GM18867 (cell line): Measurements from ENCODE around the gene NECTIN2.
"Not testable (repeated sequence)": the region's sequence is repeated elsewhere in the genome, so short reads cannot be mapped to it uniquely, and the experiment has no call there.

Source experiments
- ATAC-seq: cut with Tn5 transposase; IDR thresholded peaks from one replicate; pipeline ENCODE4 v1.9.1; 2021; ENCODE audit warnings: mild to moderate bottlenecking, moderate library complexity; ENCODE audit not compliant: unreplicated experiment

NECTIN2 gene

DNA sequence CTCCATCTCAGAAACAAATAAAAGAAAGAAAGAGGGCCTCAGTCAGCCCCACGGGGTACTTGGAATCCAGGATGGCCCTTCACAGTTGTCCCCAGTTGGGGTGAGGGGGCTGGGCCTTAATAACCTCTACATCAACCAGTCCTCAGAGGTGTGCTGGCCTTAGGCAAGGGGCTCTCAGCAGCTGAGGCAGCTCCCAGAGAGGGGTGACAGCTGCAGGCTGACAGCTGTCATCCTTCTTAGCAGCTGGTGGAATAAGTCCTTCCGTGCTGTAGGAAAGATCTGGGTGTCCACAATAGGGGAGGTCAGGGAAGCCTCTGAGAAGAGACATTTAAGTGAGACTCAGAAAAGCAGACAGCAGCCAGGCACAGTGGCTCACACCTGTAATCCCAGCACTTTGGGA, 29.8 kb upstream of the NECTIN2 start:
- ATAC-seq = no peak

DNA sequence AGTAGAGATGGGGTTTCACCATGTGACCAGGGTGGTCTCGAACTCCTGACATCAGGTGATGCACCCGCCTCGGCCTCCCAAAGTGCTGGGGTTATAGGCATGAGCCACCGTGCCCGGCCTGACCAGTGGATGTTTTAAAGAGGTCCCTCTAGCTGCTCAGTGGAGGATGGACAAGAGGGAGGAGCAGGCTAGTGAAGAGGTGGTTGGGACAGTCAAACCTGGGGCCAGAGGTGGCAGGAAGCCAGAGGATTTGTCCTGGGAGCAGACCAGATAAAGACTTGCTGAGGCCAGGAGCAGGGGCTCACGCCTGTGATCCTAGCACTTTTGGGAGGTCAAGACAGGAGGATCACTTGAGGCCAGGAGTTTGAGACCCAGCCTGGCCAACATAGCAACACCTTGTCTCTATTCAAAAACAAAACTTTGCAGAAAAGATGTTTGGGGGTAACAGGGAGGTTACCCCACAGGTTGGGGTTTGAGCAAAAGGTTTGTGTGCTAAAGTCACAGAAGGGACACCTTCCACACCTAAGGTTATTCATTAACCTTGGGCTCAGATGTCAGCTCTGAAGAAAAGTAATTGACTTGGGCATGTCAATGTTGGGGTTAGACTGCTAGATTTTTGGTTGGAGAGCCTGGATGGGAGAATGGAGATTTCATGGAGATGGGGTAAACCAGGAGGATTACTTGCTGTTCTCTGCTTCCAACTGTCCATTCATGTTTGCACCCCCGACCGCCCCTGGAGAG, 28.2 kb upstream of the NECTIN2 start:
- no peak for ATAC-seq

DNA sequence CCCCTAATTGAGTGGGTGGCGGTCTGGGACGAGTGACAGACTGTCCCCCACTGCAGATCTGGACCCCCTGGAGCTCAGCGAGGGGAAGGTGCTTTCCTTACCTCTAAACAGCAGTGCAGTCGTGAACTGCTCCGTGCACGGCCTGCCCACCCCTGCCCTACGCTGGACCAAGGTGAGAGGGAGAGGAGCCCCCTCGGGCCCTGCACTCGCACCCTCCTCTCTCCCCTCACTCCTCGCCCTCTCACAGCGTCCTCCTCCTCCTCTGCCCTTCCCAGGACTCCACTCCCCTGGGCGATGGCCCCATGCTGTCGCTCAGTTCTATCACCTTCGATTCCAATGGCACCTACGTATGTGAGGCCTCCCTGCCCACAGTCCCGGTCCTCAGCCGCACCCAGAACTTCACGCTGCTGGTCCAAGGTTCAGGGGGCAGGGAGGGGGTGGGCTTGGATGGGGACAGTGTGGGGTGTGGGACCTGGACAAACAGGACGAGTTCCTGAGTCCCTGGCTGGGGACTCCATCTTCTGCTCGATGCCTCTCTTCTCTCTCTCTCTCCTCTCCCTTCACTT, 27.5 kb upstream of the NECTIN2 start:
- ATAC-seq = no peak

DNA sequence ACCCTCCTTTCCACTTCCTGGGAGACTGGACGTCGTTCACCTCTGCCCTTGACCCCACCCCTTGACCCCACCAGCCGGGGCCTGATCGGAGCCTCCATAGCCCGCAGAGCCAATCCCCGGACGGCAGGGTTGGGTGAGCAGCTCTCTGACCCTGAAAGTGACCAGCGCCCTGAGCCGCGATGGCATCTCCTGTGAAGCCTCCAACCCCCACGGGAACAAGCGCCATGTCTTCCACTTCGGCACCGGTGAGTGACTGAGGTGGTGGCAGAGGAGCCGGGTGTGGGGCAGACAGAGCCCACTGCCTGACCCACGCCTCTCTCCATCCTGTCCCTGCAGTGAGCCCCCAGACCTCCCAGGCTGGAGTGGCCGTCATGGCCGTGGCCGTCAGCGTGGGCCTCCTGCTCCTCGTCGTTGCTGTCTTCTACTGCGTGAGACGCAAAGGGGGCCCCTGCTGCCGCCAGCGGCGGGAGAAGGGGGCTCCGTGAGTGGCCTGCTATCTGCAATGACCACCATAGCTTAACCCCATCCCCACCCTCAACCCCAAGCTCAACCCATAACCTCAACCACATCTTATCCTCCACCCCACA, 26.8 kb upstream of the NECTIN2 start:
- no peak for ATAC-seq

DNA sequence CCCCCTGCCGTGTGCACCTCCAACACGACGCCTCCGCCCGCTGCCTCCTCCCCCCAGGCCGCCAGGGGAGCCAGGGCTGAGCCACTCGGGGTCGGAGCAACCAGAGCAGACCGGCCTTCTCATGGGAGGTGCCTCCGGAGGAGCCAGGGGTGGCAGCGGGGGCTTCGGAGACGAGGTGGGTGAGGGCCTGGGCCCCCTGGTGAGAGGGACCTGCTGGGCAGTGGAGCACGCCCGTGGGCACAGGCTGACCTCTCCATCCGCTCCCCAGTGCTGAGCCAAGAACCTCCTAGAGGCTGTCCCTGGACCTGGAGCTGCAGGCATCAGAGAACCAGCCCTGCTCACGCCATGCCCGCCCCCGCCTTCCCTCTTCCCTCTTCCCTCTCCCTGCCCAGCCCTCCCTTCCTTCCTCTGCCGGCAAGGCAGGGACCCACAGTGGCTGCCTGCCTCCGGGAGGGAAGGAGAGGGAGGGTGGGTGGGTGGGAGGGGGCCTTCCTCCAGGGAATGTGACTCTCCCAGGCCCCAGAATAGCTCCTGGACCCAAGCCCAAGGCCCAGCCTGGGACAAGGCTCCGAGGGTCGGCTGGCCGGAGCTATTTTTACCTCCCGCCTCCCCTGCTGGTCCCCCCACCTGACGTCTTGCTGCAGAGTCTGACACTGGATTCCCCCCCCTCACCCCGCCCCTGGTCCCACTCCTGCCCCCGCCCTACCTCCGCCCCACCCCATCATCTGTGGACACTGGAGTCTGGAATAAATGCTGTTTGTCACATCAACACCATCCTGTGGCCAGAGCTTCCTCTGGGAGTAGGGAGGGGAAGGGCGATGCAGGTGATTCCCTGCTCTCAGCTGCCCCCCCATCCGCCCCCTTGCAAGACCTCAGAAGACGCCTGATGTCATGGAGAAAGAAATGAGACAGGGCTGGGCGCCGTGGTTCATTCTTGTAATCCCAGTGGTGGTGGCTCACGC, 25.2 kb upstream of the NECTIN2 start:
- no peak for ATAC-seq

DNA sequence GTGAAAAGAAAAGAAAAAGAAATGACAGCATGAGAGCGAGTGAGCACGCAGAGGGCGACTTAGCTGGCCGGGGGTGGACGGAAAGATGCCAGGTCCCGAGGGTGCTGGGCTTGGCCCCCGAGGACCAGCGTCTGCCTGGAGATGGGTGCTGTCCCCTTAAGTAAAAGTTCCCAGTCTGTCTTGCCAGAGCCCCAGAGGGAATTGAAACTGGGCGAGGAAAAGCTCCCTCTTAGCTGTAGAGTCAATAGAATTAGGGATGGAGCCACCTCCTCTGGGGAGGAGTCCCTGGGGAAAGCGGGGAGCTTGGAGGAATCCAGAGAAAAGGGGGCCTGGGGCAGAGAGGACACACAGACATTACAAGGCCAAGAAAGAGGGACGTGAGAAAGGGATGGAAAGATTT, 23.9 kb upstream of the NECTIN2 start:
- no peak for ATAC-seq

DNA sequence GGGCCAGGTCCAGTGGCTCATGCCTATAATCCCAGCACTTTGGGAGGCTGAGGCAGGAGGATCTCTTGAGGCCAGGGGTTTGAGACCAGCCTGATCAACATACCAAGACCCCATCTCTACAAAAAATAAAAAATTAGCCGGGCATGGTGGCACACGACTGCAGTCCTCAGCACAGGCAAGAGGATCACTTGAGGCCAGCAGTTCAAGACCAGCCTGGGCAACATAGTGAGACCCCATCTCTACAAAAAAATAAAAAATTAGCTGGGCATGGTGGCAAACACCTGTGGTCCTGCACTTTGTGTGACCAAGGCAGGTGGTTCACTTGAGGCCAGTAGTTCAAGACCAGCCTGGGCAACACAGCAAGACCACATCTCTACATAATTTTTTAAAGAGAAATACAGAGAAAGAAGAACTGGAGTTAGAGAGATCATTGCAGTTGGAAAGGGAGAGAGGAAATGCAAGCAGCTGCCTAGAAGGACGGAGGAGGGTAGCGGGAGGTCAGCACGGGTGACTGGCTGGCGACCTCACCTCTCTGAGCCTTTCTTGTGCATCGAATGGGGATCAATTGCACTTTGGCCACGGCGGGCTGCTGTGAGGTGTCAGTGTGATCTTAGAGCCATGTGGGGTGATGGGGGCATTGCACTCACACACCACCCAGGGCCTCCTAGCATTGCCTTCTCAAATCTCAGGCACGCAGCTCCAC, 23.3 kb upstream of the NECTIN2 start:
- ATAC-seq = no peak

DNA sequence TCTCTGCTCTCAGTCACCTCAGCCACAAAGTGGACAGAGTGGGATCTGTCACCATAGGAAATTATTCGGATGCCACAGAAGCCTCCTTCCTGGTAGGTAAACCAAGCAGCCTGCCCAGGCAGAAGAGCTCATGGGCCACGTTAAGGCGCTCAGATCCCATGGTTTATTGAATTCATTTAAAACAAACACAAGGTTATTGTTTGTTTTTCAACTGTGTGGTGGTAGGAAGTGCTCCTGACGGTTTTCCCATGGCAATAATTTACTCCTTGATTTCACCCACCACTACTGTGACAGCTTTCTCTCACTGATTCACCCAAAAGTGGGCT, 22.8 kb upstream of the NECTIN2 start:
- ATAC-seq = no peak

DNA sequence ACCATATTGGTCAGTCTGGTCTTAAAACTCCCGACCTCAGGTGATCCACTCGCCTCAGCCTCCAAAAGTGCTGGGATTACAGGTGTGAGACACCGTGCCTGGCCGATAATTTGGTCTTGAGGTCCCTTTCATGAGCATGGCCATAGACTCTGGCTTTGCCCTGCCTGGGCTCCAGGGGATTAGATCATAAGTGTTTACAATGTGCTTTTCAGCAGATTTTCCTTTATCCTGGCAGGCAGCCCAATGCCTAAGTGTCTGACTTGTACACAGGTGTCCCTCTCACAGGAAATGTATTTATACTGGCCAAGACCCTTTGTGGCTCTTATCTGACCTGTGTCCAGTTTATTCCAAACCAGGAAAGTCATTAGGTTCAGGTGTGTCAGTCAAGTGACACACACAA, 21.3 kb upstream of the NECTIN2 start:
- no peak for ATAC-seq

DNA sequence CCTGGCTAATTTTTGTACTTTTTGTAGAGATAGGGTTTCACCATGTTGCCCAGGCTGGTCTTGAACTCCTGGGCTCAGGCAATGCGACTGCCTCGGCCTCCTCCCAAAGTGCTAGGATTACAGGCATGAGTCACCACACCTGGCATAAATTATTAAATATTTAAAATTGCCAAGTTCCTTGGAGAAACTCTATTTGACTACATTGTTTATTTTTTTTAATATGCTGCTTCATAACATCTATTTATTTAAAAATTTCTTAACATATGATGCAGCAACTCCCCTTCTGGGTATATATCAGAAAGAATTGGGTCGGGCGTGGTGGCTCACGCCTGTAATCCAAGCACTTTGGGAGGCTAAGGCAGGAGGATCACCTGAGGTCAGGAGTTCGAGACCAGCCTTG, 13.2 kb upstream of the NECTIN2 start:
- not testable (repeated sequence) for ATAC-seq

DNA sequence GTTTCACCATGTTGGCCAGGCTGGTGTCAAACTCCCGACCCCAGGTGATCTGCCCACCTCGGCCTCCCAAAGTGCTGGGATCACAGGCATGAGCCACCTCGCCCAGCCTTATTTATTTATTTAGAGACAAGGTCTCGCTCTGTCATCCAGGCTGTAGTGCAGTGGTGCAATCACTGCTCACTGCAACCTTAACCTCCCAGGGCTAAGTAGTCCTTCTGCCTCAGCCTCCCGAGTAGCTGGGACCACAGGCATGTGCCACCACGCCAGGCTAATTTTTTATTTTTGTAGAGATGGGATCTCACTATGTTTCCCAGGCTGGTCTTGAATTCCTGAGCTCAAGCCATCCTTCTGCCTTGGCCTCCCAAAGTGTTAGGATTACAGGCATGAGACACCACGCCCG, 11.7 kb upstream of the NECTIN2 start:
- ATAC-seq = not testable (repeated sequence)

DNA sequence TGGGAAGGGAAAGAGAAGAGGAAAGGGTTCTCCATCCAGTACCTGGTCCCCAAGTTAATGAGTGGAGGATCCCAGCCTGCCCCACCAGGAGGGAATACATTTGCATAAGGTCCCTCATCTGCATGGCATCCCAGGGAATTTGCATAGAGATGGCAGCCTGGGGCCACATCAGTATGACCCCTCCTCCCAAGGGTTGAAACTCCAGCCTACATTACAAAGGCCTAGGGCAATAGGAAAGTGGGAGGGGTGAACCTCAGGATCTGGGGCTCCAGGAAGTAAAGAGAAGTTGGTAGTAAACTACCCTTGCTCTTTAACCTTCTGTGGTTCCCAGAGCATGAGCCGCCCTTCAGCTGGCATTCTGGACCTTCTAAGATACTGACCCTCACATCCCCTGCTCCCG, 6.8 kb upstream of the NECTIN2 start:
- ATAC-seq = no peak

DNA sequence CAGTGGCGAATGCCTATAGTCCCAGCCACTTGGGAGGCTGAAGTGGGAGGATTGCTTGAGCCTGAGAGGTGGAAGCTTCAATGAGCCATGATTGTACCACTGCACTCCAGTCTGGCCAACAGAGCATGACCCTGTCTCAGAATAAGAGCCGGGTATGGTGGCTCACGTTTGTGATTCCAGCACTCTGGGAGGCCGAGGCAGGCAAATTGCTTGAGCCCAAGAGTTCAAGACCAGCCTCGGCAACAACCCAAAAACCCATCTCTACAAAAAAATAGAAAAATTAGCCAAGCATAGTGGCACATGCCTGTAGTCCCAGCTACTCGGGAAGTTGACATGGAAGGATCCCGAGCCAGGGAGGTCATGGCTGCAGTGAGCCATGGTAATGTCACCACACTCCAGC, 5.3 kb upstream of the NECTIN2 start:
- ATAC-seq = no peak

DNA sequence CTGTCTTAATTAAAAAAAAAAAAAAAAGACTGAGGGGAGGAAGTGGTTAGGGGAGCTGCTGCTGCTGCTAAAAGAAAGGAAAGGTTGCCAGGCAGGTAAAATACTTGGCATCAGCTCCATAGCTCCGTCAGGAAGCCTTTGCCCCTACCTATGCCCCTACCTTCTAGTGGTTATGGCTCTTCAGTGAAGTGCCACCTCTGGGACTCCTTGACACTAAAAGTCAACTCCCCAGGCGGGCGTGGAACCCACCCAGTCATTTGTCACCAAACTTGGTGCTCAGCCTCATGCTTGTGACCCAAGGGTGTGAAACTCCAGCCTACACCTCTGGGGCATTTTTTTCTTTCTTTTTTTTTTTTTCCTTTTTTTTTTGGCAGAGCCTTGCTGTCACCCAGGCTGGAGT, 4.9 kb upstream of the NECTIN2 start:
- ATAC-seq = no peak

DNA sequence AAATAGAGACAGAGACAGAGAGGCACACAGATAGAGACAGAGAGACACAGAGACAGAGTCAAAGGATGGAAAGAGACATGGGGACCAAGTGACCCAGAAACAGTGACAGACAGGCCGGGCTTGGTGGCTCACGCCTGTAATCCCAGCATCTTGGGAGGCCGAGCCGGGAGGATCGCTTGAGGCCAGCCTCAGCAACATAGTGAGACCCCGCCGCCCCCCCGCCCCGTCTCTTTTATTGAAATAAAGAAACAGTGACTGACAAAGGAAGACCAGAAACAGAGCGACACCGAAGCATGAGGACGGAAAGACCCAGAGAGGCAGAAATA, 848 bp upstream of the NECTIN2 start:
- no peak for ATAC-seq

DNA sequence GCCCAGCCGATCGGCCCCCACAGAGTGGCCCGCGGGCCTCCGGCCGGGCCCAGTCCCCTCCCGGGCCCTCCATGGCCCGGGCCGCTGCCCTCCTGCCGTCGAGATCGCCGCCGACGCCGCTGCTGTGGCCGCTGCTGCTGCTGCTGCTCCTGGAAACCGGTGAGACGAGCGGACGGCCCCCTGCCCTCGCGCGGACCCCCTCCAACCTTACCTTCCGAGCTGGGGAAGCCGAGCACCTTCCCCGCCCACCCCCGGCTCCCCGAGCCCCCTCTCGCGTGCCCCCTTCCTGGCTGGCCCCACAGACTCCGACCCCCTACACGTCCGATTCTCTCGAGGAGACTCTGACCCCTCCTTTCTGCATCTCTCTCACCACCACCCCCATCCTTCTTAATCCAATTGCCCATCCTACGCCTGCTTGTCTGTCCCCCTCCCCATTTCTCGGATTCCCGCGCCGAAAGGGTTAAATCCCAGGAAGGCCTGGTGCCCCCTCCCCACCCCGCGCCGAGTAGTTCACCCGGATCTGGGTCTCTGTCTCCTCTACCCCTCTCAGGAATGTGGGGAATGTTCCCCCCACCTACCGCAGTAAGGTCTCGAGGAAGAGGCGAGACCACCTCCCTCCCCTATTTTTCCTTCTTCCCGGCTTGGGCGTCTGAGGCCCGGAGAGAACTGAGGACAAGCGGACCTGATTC, 502 bp downstream of the NECTIN2 start:
- ATAC-seq = no peak

DNA sequence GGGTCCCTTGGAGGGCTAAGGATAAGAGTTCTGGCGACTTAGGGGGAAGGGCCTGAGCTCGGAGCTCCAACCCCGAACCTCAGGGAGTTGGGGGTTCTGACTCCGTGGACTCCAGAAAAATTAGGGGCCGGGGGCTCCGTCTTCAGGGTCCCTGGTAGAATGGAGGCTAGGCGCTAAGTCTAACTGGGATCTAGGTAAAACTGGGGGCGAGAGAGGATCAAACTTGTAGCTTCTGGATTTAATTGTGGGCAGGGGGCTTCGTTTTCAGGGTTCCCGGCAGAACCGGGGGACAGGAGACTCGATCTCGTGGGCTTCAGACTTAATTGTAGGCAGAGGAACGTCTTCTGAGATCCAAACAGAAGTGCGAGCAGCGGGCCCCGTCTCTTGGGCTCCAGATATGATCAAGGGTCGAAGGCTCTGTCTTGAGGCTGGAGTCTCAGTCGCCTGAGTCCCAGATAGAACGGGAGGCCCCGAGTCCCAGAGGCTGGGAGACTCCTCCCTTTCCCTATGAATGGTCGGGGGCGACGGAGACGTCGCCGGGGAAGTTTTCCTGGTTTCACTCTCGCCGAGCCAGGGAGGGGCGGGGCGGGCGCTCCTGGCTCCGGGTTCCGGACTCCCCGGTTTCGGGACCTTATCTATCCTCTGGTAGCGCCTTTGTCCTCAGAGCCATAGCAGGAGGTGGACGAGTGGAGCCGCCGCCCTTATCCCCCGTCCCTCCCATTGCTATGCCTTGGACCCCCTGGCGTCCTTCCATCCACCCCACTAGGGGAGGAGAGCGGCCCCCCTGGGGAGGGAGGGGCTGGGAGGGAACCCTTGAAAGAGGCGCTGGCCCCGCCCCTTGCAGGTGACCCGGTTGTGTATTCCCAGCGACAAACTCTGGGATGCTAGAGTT, 1.3 kb downstream of the NECTIN2 start:
- no peak for ATAC-seq

DNA sequence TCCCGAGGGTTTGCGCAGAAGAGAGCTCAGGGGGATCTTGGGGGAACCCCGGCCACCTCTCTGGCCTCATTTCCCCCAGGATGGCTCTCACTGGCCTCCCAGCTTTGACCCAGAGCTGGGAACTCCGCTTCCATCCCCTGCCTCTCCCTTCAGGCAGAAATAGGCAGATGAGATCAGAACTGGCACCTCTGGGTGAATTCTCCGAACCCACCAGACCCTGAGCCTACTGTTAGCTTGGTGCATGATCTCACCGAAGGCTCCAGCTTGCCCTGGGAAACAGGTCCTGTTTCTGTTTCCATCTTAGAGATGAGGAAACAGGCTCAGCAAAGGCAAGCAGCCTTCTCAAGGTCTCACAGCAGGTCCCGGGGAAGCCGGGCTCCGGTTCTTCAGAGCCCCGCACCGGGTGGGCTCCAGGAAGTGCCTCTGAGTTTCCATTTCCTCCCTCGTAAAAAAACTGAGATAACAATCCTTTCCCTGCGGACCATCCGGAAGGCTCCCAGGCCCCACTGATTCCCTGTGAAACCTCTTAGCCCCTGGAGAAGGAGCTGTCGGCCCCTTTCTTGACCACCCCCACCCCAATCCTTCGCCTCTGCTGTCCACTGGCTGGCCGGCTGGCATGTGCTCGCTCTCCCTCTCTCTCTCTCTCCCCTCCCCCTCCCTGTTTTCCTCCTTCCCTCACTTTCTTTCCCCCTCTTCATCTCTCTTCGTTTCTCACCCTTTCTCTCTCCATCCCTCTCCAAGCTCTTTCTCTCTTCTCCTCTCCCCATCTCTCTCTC, 2.1 kb downstream of the NECTIN2 start:
- no peak for ATAC-seq
